ENCODE data around the gene KCNIP1. TPM values are rescaled to one million over a fixed set of nuclear protein-coding genes. Genes with fewer than 3 reads are reported as not detected.

The KCNIP1 gene
- total and polyA plus RNA-seq, 2 of the 13 experiments (the other 11 are each of a cell fraction or from before 2014, with no cell fraction given): not detected

GRCh38 chr5:170769246-170769645 lies 265.4 kb downstream of the KCNIP1 start:
- CTCF ChIA-PET (ENCODE audit: low intra/inter-chr PET ratio, low total read pairs): no interaction called here
- no TSS peak for BruUV-seq (replicated peaks)
- H3K9ac ChIP-seq (ENCODE audit: insufficient read depth, low read depth, low read length): no peak overlapping the region
- ATAC-seq (no peak), DNase-seq (ENCODE audit: low spot score) (no peak), FAIRE-seq (no peak)
- intact Hi-C loops (cut with micrococcal nuclease; ENCODE audit: unreplicated experiment): loop anchor here (5.0 kb wide), 1 partner anchor 213 kb away; no protein-coding TSS in a partner anchor
- H2AFZ ChIP-seq (ENCODE audit: low read length): no peak overlapping the region
- H3K27ac ChIP-seq (ENCODE audit: extremely low read length, insufficient read depth, low read length): no peak overlapping the region
- no peaks in the 10 kb centered on the region for H4K20me1 ChIP-seq (ENCODE audit: insufficient read depth, low read length)
- H3K79me2 ChIP-seq (ENCODE audit: insufficient read depth, low read length): no peaks in the 10 kb centered on the region
- peaks cover 1 to 5% of the 10 kb centered on the region in 2 experiments; a peak in 1 of 5 replicates for H3K27me3 ChIP-seq (ENCODE audit: control insufficient read depth in 1 of 2, insufficient read depth in 2 of 2, low read length in 2 of 2)
- POLR2A ChIA-PET: no interaction called here
- no peak overlapping the region for H3K4me3 ChIP-seq (replicated peaks in 1 of 3; ENCODE audit: insufficient read depth in 1 of 3, low read depth in 2 of 3, low read length in 3 of 3)
- H3K4me2 ChIP-seq (ENCODE audit: low read depth, low read length): no peak overlapping the region
- WGBS (ENCODE audit: low lambda C conversion rate): 4% methylated on average over 6 of the region's 6 CpGs
- H3K9me3 ChIP-seq (ENCODE audit: low read length): no peaks in the 10 kb centered on the region
- H3K36me3 ChIP-seq (replicated peaks in 1 of 2; ENCODE audit: control insufficient read depth in 1 of 2, insufficient read depth in 2 of 2, low read length in 2 of 2): no peaks in the 10 kb centered on the region
- in situ Hi-C loops (cut with HindIII; ENCODE audit: extremely low pct_ligation_motif_present, low pct_unique_long_range_greater_than_20kb): no loop called here
- no peaks in the 10 kb centered on the region for H3K4me1 ChIP-seq (ENCODE audit: insufficient read depth, low read length)
- TF ChIP-seq STAT5B (CRISPR knock-in tag; IDR thresholded peaks at IDR 0.05) (no peak), ZNF460 (CRISPR knock-in tag; IDR thresholded peaks at IDR 0.05; ENCODE audit: borderline replicate concordance) (no peak), KIAA2018 (CRISPR knock-in tag; IDR thresholded peaks at IDR 0.05; ENCODE audit: borderline replicate concordance) (no peak), SP1 (IDR thresholded peaks at IDR 0.05) (no peak), SP1 (CRISPR knock-in tag; IDR thresholded peaks at IDR 0.05) (no peak), ZNF430 (CRISPR knock-in tag; IDR thresholded peaks at IDR 0.05) (no peak), MXI1 (IDR thresholded peaks at IDR 0.05; ENCODE audit: borderline replicate concordance, low read depth, low read length) (no peak), ZNF260 (CRISPR knock-in tag; IDR thresholded peaks at IDR 0.05; ENCODE audit: borderline replicate concordance, low read depth) (no peak), CC2D1A (CRISPR knock-in tag; IDR thresholded peaks at IDR 0.05) (no peak), ZMAT3 (CRISPR knock-in tag; conservative IDR thresholded peaks at IDR 0.05) (no peak), ARID2 (CRISPR knock-in tag; IDR thresholded peaks at IDR 0.05; ENCODE audit: borderline replicate concordance) (no peak), MAFF (IDR thresholded peaks at IDR 0.05; ENCODE audit: low read depth, low read length) (no peak), ZHX1 (CRISPR knock-in tag; IDR thresholded peaks at IDR 0.05; ENCODE audit: low read depth) (no peak), SMC3 (IDR thresholded peaks at IDR 0.05; ENCODE audit: low read length) (no peak)

All from HepG2 (cell line).